Measurements from ENCODE around the gene LRFN3. TPM values are rescaled to one million over a fixed set of nuclear protein-coding genes. Genes with fewer than 3 reads are reported as not detected.

The LRFN3 gene
- total and polyA plus RNA-seq, 2 of the 4 experiments (the other 2 are of a cell fraction), result 0.36 to 4.8 TPM

DNA sequence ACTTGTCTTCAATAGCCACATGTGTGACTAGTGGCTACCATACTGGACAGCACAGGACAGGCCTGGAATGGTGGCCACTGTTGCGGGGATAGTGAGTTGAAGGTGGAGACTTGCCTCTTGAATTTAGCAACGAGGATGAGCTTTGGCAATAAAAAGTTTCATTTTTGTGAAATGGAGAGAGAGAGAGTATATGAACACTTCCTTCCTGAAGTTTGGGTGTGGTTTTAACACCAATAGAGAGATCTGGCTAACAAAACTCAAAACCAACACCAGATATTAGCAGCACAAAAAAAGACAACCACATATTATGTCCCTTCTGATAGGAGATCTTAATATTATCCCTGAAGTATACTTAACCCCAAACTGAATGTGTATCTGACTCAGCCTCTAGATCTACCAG, 6.3 kb upstream of the LRFN3 start:
- H3K23ac ChIP-seq (ENCODE audit: low read depth, low read length), result no peak overlapping the region
- H2BK15ac ChIP-seq (ENCODE audit: low read depth, low read length), result no peak overlapping the region
- peaks cover 6% of the 10 kb centered on the region; the same call in 1 of the 2 replicates for H3K27me3 ChIP-seq (ENCODE audit: control insufficient read depth, insufficient read depth, low read length)
- H3K4me1 ChIP-seq (ENCODE audit: control insufficient read depth, insufficient read depth, low read length), result no peaks in the 10 kb centered on the region
- H2BK120ac ChIP-seq (ENCODE audit: low read depth, low read length), result no peak overlapping the region
- DNase-seq (no peak), ATAC-seq (ENCODE audit: low read depth) (no peak)
- in situ Hi-C loops (cut with MboI; ENCODE audit: low sequenced_read_pairs), result loop anchor here (5.0 kb wide), 1 partner anchor 43 kb away; no protein-coding TSS in a partner anchor
- H4K8ac ChIP-seq (ENCODE audit: low read depth in 2 of 2, low read length in 2 of 2), result no peak overlapping the region
- dilution Hi-C loops (cut with HindIII; ENCODE audit: low sequenced_read_pairs, unreplicated experiment), result no loop called here
- no peak overlapping the region for H2AK5ac ChIP-seq (ENCODE audit: low read depth, low read length)
- H3K4me3 ChIP-seq (ENCODE audit: insufficient read depth, low read depth, low read length), result no peak overlapping the region
- no peak overlapping the region for H2AK9ac ChIP-seq (replicated peaks; ENCODE audit: low read depth, low read length, poor library complexity)
- no peak overlapping the region for H3K27ac ChIP-seq (ENCODE audit: insufficient read depth, low read length)
- H3K4ac ChIP-seq (ENCODE audit: low read depth, low read length), result no peak overlapping the region
- no peak overlapping the region for H3K56ac ChIP-seq (ENCODE audit: extremely low read depth, insufficient read depth, low read length)
- ChIA-PET CTCF (no interaction called here), POLR2A (ENCODE audit: unreplicated experiment) (no interaction called here)
- intact Hi-C loops (cut with micrococcal nuclease), result loop anchor here (5.0 kb wide), 1 partner anchor 173 kb away; the partner anchor contains the start of genes HSPB6 and PROSER3
- no peak overlapping the region for H3K18ac ChIP-seq (ENCODE audit: low read depth, low read length)
- no peaks in the 10 kb centered on the region for H4K20me1 ChIP-seq (ENCODE audit: insufficient read depth, low read length)
- H3K14ac ChIP-seq (replicated peaks; ENCODE audit: low read depth, low read length), result no peak overlapping the region
- H4K91ac ChIP-seq (ENCODE audit: insufficient read depth, low read depth, low read length), result no peak overlapping the region
- TF ChIP-seq, protein P1, sequence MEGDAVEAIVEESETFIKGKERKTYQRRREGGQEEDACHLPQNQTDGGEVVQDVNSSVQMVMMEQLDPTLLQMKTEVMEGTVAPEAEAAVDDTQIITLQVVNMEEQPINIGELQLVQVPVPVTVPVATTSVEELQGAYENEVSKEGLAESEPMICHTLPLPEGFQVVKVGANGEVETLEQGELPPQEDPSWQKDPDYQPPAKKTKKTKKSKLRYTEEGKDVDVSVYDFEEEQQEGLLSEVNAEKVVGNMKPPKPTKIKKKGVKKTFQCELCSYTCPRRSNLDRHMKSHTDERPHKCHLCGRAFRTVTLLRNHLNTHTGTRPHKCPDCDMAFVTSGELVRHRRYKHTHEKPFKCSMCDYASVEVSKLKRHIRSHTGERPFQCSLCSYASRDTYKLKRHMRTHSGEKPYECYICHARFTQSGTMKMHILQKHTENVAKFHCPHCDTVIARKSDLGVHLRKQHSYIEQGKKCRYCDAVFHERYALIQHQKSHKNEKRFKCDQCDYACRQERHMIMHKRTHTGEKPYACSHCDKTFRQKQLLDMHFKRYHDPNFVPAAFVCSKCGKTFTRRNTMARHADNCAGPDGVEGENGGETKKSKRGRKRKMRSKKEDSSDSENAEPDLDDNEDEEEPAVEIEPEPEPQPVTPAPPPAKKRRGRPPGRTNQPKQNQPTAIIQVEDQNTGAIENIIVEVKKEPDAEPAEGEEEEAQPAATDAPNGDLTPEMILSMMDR (conservative IDR thresholded peaks at IDR 0.05; ENCODE audit: low read depth, low read length), result no peak
- TF ChIP-seq NFE2L2 (IDR thresholded peaks at IDR 0.05; ENCODE audit: low read depth, low read length) (no peak), RFX5 (IDR thresholded peaks at IDR 0.05; ENCODE audit: low read depth, low read length) (no peak), POLR2A (IDR thresholded peaks at IDR 0.05; ENCODE audit: low read depth, low read length) (no peak), FOS (IDR thresholded peaks at IDR 0.05; ENCODE audit: low read depth, low read length) (no peak), SMC3 (IDR thresholded peaks at IDR 0.05; ENCODE audit: low read depth, low read length) (no peak), BHLHE40 (IDR thresholded peaks at IDR 0.05; ENCODE audit: low read depth, low read length) (no peak), CHD1 (IDR thresholded peaks at IDR 0.05; ENCODE audit: low read depth, low read length) (no peak)
- TF ChIP-seq, protein P2, sequence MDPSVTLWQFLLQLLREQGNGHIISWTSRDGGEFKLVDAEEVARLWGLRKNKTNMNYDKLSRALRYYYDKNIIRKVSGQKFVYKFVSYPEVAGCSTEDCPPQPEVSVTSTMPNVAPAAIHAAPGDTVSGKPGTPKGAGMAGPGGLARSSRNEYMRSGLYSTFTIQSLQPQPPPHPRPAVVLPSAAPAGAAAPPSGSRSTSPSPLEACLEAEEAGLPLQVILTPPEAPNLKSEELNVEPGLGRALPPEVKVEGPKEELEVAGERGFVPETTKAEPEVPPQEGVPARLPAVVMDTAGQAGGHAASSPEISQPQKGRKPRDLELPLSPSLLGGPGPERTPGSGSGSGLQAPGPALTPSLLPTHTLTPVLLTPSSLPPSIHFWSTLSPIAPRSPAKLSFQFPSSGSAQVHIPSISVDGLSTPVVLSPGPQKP (IDR thresholded peaks at IDR 0.05; ENCODE audit: borderline replicate concordance, low read depth, low read length), result no peak
- no TSS peak for BruUV-seq (replicated peaks)
- H3K79me1 ChIP-seq (ENCODE audit: low read depth in 1 of 2, low read length in 2 of 2), result no peaks in the 10 kb centered on the region
- no peaks in the 10 kb centered on the region for H3K9me1 ChIP-seq (ENCODE audit: insufficient read depth, low read length)
- no peak overlapping the region for H3K4me2 ChIP-seq (ENCODE audit: low read depth, low read length)
- peaks cover 8% of the 10 kb centered on the region for H3K9me3 ChIP-seq (ENCODE audit: control insufficient read depth, insufficient read depth, low read length)
- H3K9ac ChIP-seq (ENCODE audit: low read depth, low read length), result no peak overlapping the region
- H2BK20ac ChIP-seq (ENCODE audit: low read depth, low read length), result no peak overlapping the region
- no CpG with 5 or more reads among the region's 2 CpGs for WGBS, 2 experiments (ENCODE audit: extremely low coverage in 2 of 2, insufficient read length in 1 of 2)
- H3K36me3 ChIP-seq (ENCODE audit: control insufficient read depth, insufficient read depth, low read length), result no peaks in the 10 kb centered on the region
- H2AFZ ChIP-seq (replicated peaks; ENCODE audit: low read length, poor library complexity), result no peak overlapping the region
- no peak overlapping the region for H2BK5ac ChIP-seq (ENCODE audit: low read depth, low read length, poor library complexity, severe bottlenecking)
- no peak overlapping the region for H4K5ac ChIP-seq (ENCODE audit: low read depth, low read length)
